Renal cortex interstitium (tissue), 11 donors: ENCODE measurements around the gene JUN. TPM values are rescaled to one million over a fixed set of nuclear protein-coding genes. Genes with fewer than 3 reads are reported as not detected.
"Not testable (repeated sequence)": the region's sequence is repeated elsewhere in the genome, so short reads cannot be mapped to it uniquely, and the experiment has no call there.

Source experiments
- DNase-seq, 11 donors: peaks; one replicate each; pipeline ENCODE4 v3.0.0-alpha.2; 2013; ENCODE audit warnings: low read depth in 9 of 11, low spot score in 4 of 11; ENCODE audit errors: extremely low read depth in 1 of 11
- polyA plus RNA-seq, 3 donors: library from polyadenylated mRNA; unstranded; fragments of 120-200 nt; gene quantifications; one replicate each; pipeline ENCODE4 v1.2.1, GENCODE V29; 2013; ENCODE audit not compliant: insufficient read length in 3 of 3

The JUN gene
- polyA plus RNA-seq, 3 donors = 129 to 173 (median 156) TPM

- DNase-seq = peak in 6 of 11 donors; percentile 18 to 50 (median 20)
Observed at GRCh38 chr1:58814251-58815068, 30.6 kb upstream of the JUN start.

DNA sequence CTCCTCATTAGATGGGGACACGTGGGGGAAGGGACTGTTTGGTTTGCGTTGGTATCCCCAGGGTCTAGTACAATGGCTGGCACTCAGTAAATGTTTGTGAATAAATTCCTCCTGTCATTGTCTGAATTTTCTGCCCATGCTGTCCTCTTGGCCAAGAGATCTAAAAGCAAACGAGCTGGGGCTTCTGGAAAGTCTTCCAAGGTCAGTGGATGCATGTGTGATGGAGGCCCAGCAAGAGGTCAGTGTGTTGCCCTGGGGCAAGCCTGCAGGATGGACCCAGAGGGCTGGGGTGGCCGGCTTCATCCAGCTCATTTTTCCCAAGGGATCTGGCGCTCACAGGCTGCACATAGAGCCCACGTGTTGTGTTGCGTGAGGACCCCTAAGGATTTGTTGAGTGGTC lies 30.0 kb upstream of the JUN start:
- DNase-seq = no peak

- no peak for DNase-seq
Observed at GRCh38 chr1:58813361-58813760, 29.5 kb upstream of the JUN start.

DNA sequence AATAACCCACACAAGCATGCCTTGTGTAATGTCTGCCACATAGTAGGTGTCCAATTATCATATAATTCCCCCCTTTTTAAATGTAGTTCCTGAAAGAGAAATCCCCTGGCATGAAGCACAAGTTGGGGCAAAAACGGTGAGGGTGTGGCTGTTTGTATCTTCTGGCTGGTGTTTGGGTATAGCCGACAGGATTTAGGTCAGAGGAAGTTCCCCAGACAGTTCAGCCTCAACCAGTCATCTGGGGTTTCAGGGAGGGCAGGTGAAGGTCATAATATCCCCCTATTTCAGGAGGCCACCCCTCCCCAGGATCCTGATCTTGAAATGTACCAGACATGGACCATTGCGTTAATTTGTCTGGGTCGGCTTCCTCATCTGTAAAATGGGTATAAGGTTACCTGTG lies 29.1 kb upstream of the JUN start:
- DNase-seq = no peak

- no peak for DNase-seq
Observed at GRCh38 chr1:58812468-58812867, 28.6 kb upstream of the JUN start.

GRCh38 chr1:58811303-58811702 lies 27.5 kb upstream of the JUN start:
- DNase-seq = no peak

DNA sequence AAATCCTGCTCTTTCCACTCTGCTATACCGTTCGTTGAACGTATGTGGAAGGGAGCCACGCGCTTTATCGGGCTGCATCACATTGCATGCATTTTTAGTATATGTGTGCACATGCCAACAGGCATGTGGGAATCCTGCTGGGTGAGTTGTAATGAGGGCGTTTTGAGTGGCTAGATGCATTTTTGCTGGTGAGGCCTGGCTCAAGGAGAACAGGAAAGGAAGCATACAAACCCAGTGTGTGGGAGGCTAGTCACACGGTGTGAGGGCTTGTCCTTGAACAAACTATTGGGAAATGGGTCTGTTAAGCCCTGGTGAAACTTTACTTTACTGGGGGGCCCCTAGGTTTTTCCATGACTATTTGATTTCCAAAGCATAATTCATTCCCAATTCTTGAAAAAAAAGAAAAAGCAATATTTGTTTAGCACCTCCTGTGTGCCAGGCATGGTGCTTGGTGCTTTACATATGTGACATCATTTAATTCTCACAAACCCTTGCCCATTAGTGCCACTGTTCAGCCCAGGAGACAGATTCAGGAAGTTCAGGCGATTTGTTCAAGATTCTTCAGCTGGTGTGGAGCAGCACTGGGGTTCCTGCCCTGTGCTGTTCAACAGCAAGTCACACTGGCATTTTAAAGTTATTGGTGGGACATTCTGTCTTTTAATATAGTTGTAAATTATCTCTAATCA lies 25.6 kb upstream of the JUN start:
- no peak for DNase-seq

DNA sequence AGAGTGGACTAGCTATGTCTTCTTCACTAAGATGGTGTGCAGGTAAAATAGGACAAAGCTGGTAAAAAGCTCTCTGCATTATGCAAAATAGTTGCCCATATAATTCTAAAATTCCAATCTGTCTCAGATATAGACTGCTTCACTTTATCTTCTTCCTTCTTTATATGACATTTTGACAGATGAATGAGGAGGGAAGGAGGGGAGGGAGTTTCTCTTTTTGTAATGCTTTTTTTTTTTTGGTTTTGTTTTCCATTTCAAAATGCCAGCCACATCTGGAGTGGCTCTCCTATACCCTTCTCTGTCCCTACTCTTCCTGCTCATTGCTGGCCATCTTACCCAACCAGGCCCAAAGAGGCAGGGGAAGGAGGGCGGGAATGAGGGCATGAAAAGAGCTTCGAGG lies 24.2 kb upstream of the JUN start:
- no peak for DNase-seq

DNA sequence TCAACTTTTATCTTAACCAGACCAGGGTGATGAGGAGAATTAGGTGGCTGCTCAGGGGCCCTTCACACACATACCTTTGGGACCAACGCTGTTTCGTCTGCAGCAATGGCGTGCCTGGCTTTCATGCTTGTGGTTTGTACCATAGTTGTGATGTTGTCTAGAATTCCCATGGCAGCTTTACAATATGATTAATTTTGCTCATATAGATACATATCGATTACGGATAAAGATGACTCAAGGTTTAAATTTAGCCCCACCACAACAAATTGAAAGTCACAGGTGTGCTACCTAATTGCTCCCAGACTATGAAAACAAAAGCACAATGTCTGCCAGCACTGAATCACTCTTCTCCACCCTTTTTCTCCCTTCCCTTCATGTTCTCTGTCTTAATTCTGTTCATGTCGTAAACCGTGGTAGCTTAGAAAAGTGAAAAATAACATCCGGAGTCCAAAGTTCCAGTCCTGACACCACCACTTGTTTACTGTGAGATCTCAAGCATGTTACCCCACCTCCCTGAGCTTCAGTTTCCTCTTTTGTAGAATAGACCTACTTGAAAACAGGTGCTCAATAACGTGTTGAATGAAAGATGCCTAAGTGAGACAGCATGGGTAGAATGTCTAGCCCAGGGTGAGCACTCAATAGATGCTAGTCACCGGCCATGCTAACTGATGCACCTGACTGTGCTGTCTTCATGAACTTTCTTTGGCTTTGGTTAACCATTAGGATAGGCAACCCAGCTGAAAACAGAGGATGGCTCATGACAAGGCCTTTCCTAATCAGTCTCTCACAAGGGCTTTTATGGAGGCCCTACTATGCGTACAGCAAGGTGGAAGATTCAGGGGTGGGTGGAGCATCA lies 22.1 kb upstream of the JUN start:
- no peak for DNase-seq

DNA sequence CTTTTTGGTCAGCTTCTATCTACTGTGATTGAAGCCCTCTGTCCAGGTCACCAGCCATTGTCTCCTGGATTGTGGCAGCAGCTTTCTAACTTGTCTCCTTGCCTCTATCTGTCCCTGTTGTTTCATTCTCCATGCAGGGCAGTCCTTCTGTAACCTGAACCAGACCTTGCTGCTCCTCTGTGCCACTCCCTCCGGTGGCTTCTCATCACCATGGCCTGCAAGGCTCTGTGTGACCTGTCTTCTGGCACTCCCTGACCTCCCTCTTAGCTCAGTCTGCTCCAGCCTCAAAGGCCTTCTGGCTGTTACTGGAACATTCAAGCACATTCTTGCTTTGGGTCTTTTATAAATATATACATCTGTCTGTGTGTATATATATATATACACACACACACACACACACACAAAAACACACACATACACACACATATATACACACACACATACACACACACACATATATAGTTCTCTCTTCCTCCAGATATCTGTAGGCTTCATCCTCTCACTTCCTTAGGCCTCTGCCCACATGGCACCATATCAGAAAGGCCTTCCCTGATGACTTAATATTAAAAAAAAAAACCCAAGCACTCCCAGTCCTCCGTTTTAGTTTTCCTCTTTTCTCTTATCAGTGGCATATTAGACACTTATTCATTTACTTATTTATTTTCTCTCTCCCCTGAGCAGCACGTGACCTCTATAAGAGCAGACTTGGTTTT lies 21.2 kb upstream of the JUN start:
- DNase-seq = no peak

DNA sequence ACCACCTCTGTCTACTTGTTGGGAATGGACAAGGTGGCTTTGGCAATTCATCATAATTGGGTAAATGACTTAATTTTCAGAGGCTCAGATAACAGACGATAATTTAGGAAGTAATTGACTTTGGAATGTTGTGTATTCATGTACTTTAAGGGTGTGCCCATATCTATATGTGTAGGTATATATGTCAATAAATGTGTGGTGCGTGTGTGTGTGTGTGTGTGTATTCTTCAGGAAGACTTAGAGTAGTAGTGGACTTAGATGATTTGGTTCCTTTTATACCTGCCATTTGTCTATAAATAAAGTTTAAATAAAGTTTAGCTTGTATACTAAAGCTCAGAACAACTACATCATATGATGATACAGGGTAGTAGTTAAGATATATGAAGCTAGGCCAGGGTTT lies 20.0 kb upstream of the JUN start:
- no peak for DNase-seq

DNA sequence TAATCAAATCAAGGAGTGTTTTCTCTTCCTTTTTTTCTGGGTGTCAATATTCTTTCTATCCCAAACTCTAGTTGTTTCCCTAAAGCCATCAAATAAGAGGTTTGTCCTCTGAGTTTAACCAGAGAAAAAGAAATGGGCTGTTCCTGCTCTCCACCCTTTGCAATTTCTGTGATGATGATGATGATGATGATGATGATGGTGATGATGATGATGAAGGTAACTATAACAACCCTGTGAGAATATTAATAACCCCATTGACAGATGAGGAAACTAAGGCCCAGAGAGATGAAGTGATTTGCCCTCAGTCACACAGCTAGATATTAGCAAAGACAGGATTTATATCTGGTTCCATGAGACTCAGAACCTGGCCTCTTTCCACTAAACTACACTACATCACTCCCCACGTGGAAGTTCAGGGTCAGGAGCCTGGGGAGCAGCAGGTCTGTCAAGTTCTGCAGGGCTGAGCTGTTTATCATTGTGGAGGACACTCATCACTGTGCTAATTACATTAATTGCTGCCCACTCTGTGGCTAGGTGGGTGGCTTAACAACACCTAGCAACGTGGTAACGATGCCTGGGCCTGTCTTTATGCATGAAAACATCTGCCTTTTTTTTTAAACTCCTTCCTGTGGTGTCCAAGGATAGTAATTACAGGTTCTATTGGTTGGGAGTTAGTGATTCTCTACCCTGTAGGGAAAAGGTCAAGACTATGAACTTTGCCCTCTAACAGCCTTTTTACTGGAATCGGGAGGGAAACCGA lies 19.0 kb upstream of the JUN start:
- no peak for DNase-seq

- not testable (repeated sequence) for DNase-seq
Observed at GRCh38 chr1:58801286-58801685, 17.4 kb upstream of the JUN start.

DNA sequence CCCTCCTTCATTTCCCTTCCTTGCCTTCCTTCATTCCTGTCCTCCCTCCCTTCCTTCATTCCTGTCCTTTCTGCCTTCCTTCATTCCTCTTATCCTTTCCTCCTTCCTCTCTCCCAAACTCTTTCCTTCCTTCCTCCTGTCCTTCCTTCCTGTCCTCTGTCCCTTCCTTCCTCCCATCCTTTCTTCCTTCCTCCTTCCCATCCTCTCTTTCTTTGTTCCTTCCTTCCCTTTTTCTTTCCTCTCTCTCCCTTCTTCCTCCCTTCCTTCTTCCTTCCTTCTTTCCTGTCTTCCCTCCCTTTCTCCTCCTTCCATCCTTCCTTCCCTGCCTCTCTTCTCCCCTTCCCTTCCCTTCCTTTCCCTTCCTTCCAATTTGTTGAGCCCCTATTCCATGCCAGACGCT lies 15.8 kb upstream of the JUN start:
- DNase-seq = no peak

DNA sequence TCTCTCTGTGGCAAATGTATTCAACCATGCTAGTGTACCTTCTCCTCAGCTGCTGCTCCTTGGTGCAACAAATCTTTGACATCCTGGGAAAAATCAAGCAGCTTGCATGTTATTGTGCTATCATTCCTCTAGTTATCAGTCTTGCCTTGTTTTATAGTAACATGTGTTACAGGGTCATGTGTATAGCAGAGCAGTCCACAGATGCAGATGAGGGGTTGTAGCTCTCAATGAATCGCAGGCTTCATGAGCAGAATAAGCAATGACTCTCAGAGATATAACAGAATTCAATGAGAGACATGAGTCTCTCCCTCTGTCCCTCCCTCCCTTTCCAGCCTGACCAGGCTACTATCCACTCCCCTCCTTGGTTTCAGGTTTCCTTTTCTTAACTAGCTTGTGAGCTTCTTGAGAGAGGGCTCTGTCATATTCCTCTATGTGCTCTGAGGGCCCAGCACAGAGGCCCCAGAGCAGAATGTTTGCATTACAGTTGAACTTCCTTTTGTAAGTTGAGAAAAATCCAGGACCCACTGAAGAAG lies 15.1 kb upstream of the JUN start:
- no peak for DNase-seq

DNA sequence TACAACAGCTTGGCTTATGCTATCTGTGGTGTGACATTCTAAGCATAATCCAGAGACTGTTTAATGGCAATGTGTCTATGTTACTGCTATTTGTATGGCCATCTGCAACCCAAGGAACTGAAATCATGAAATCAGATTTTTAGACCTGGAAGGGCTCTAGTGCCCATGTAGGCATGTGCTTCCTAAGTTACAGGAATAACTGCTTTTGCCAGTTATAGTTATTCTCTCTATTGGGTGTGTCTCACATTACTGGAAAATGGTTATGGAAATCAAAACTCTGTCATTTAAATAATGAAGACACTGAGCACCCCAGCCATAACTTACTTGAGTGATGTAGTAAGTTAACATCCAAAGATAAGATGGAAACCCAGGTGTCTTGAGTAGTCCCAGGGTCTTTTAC lies 12.6 kb upstream of the JUN start:
- DNase-seq = no peak

DNA sequence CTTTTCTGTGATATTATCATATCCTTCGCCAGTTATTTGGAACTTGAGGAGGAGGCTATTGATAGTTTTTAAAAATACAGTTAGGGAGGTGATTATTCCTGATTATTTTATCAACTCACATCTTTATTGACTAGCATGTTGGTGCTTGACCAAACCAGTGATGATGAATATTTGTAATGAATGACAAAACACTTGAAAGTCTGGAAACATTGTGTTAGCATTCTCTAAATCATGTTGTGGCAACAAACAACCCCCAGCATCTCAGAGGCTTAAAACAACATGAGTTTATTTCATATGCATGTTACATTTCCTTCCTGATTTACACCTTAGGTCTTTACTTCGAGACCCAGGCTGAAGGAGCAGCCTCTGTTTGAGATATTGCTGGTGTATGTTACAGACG lies 10.7 kb upstream of the JUN start:
- DNase-seq = no peak

DNA sequence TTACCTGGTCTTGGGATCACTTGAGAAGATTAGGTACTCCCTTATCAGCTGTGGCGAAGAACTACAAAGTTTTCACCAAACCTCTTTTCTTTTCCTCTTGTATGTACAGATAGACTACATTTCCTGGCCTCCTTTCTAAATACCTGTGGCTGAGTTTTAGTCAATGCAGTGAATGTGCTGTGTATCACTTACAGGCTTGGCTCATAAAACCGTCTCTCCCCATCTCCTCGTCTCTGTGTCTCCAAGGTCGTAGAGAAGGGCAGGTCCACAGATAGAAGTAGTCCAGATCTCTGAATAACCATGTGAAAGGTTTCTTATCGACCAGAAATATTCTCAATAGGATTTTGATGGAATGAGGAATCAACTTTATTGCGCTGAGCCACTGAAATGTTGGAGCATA lies 9.0 kb upstream of the JUN start:
- DNase-seq = no peak
